ENCODE measurements around the gene RAC3. TPM values are rescaled to one million over a fixed set of nuclear protein-coding genes. Genes with fewer than 3 reads are reported as not detected.

Gene RAC3
- total and polyA plus RNA-seq, 9 of the 15 experiments (the other 6 are each of a cell fraction or from before 2014, with no cell fraction given): 0.23 to 292 (median 118) TPM

DNA sequence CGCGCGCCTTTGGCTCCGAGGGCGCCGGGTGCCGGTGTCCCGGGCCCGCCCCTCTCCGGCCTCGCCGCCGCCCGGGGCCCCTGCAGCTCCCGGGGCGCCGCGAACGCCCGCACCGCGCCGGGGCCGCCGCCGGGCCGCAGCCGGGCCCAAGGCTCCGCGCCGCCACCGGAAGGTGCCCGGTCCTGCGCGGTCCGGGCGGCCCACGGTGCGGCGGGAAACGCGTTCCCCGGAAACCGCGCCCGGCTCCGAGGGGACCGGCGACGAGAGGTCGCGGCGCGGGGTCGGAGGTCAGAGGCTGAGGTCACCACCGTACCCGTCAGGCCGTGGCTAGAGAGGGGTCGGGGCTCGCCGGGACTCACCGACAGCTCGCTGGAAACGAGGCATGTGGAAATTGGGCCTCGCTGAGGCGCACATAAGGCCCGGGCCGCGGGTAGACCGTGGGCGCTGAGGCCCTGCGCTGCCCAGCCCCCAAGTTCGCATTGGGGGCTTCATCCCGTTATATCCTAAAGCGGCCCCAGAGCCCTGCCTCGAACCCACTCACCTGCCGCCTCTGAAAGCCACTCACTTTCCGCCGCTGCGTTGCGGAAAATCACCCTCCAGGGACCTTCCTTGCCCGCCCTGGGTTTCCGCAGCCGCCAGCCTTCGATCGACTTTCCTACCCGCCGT lies 34.3 kb downstream of the RAC3 start, which contains the start of gene DUS1L (continued):
- TF ChIP-seq, protein P1, sequence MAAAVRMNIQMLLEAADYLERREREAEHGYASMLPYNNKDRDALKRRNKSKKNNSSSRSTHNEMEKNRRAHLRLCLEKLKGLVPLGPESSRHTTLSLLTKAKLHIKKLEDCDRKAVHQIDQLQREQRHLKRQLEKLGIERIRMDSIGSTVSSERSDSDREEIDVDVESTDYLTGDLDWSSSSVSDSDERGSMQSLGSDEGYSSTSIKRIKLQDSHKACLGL (CRISPR knock-in tag; IDR thresholded peaks at IDR 0.05; ENCODE audit: borderline replicate concordance, poor library complexity, severe bottlenecking): no peak
- TF ChIP-seq DDX20 (tag; IDR thresholded peaks at IDR 0.05; ENCODE audit: low read depth) (no peak), OTX1 (CRISPR knock-in tag; IDR thresholded peaks at IDR 0.05) (no peak), CSDE1 (IDR thresholded peaks at IDR 0.05) (no peak), SMARCE1 (IDR thresholded peaks at IDR 0.05) (no peak), RNF2 (IDR thresholded peaks at IDR 0.05) (peak; percentile 49; the same call in 1 of the 2 replicates), ZEB2 (IDR thresholded peaks at IDR 0.05) (peak; percentile 93), MIER1 (IDR thresholded peaks at IDR 0.05; ENCODE audit: low read depth) (no peak), HOXB6 (CRISPR knock-in tag; IDR thresholded peaks at IDR 0.05; ENCODE audit: borderline replicate concordance) (no peak), ZNF134 (CRISPR knock-in tag; conservative IDR thresholded peaks at IDR 0.05) (0 out of 2 replicates have a peak, but pooled peaks have one; percentile 44), ZNF3 (CRISPR knock-in tag; IDR thresholded peaks at IDR 0.05) (no peak), COPS2 (conservative IDR thresholded peaks at IDR 0.05) (no peak), CHD2 (IDR thresholded peaks at IDR 0.05; ENCODE audit: low read depth, low read length) (peak; percentile 5; the same call in 1 of the 2 replicates), TAF1 (IDR thresholded peaks at IDR 0.05; ENCODE audit: control insufficient read depth, extremely low read depth, insufficient read depth, low read length, severe bottlenecking) (peak; percentile 82), ZSCAN32 (CRISPR knock-in tag; IDR thresholded peaks at IDR 0.05) (no peak), CXXC5 (CRISPR knock-in tag; IDR thresholded peaks at IDR 0.05) (peak; percentile 99)
- TF ChIP-seq, protein P2, sequence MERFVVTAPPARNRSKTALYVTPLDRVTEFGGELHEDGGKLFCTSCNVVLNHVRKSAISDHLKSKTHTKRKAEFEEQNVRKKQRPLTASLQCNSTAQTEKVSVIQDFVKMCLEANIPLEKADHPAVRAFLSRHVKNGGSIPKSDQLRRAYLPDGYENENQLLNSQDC (CRISPR knock-in tag; IDR thresholded peaks at IDR 0.05): no peak
- TF ChIP-seq, protein P3, sequence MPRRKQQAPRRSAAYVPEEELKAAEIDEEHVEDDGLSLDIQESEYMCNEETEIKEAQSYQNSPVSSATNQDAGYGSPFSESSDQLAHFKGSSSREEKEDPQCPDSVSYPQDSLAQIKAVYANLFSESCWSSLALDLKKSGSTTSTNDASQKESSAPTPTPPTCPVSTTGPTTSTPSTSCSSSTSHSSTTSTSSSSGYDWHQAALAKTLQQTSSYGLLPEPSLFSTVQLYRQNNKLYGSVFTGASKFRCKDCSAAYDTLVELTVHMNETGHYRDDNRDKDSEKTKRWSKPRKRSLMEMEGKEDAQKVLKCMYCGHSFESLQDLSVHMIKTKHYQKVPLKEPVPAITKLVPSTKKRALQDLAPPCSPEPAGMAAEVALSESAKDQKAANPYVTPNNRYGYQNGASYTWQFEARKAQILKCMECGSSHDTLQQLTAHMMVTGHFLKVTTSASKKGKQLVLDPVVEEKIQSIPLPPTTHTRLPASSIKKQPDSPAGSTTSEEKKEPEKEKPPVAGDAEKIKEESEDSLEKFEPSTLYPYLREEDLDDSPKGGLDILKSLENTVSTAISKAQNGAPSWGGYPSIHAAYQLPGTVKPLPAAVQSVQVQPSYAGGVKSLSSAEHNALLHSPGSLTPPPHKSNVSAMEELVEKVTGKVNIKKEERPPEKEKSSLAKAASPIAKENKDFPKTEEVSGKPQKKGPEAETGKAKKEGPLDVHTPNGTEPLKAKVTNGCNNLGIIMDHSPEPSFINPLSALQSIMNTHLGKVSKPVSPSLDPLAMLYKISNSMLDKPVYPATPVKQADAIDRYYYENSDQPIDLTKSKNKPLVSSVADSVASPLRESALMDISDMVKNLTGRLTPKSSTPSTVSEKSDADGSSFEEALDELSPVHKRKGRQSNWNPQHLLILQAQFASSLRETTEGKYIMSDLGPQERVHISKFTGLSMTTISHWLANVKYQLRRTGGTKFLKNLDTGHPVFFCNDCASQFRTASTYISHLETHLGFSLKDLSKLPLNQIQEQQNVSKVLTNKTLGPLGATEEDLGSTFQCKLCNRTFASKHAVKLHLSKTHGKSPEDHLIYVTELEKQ (CRISPR knock-in tag; IDR thresholded peaks at IDR 0.05): no peak
- TF ChIP-seq, protein P4, sequence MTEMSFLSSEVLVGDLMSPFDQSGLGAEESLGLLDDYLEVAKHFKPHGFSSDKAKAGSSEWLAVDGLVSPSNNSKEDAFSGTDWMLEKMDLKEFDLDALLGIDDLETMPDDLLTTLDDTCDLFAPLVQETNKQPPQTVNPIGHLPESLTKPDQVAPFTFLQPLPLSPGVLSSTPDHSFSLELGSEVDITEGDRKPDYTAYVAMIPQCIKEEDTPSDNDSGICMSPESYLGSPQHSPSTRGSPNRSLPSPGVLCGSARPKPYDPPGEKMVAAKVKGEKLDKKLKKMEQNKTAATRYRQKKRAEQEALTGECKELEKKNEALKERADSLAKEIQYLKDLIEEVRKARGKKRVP (CRISPR knock-in tag; IDR thresholded peaks at IDR 0.05): 0 out of 2 replicates have a peak, but pooled peaks have one; percentile 51
- TF ChIP-seq, protein P5, sequence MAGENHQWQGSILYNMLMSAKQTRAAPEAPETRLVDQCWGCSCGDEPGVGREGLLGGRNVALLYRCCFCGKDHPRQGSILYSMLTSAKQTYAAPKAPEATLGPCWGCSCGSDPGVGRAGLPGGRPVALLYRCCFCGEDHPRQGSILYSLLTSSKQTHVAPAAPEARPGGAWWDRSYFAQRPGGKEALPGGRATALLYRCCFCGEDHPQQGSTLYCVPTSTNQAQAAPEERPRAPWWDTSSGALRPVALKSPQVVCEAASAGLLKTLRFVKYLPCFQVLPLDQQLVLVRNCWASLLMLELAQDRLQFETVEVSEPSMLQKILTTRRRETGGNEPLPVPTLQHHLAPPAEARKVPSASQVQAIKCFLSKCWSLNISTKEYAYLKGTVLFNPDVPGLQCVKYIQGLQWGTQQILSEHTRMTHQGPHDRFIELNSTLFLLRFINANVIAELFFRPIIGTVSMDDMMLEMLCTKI (IDR thresholded peaks at IDR 0.05; ENCODE audit: partially characterized antibody): no peak

Data from K562 (cell line).